HepG2 (cell line): ENCODE results near the gene TPM1. TPM values are rescaled to one million over a fixed set of nuclear protein-coding genes. Genes with fewer than 3 reads are reported as not detected.

Experiments used
- FOXM1 ChIP-seq: sonication (generic); formaldehyde crosslinking; IDR thresholded peaks from 2 replicates; pipeline ENCODE4 v1.5.0; 2020; ENCODE audit warnings: missing genetic modification reagents
- GATA4 ChIP-seq: sonication (generic); IDR thresholded peaks from 2 replicates; pipeline ENCODE4 v1.6.1; 2016; ENCODE audit warnings: antibody characterized with exemption, low read depth, borderline replicate concordance
- JUN ChIP-seq: sonication (generic); formaldehyde crosslinking; IDR thresholded peaks from 2 replicates; pipeline ENCODE4 v1.4.0; 2020; ENCODE audit warnings: mild to moderate bottlenecking, missing genetic modification reagents
- NCOA1 ChIP-seq: sonication (generic); formaldehyde crosslinking; IDR thresholded peaks from 2 replicates; pipeline ENCODE4 v1.9.0; 2021; ENCODE audit warnings: missing genetic modification reagents
- NFYB ChIP-seq: sonication (generic); formaldehyde crosslinking; IDR thresholded peaks from 2 replicates; pipeline ENCODE4 v1.4.0; 2020; ENCODE audit warnings: missing genetic modification reagents
- PAXIP1 ChIP-seq: sonication (generic); formaldehyde crosslinking; conservative IDR thresholded peaks from 2 replicates; pipeline ENCODE4 v1.4.0; 2020; ENCODE audit warnings: mild to moderate bottlenecking, missing genetic modification reagents, moderate library complexity
- TOE1 ChIP-seq: sonication (generic); formaldehyde crosslinking; IDR thresholded peaks from 2 replicates; pipeline ENCODE4 v1.4.0; 2020; ENCODE audit warnings: mild to moderate bottlenecking, missing genetic modification reagents
- ZBTB21 ChIP-seq: sonication (generic); formaldehyde crosslinking; IDR thresholded peaks from 2 replicates; pipeline ENCODE4 v1.4.0; 2020; ENCODE audit warnings: missing genetic modification reagents
- ZFP90 ChIP-seq: sonication (generic); formaldehyde crosslinking; IDR thresholded peaks from 2 replicates; pipeline ENCODE4 v1.8.0; 2022; ENCODE audit warnings: missing genetic modification reagents, mild to moderate bottlenecking, inconsistent platforms, borderline replicate concordance
- ZMAT5 ChIP-seq: sonication (generic); formaldehyde crosslinking; IDR thresholded peaks from 2 replicates; pipeline ENCODE4 v1.5.0; 2020; ENCODE audit warnings: mild to moderate bottlenecking, low read depth, missing genetic modification reagents, borderline replicate concordance
- ZMYM4 ChIP-seq: sonication (generic); formaldehyde crosslinking; IDR thresholded peaks from 2 replicates; pipeline ENCODE4 v1.8.1; 2023; ENCODE audit warnings: mild to moderate bottlenecking, missing genetic modification reagents
- ZNF160 ChIP-seq: sonication (generic); formaldehyde crosslinking; IDR thresholded peaks from 2 replicates; pipeline ENCODE4 v1.8.0; 2022; ENCODE audit warnings: mild to moderate bottlenecking, inconsistent platforms, missing genetic modification reagents
- ZNF441 ChIP-seq: sonication (generic); formaldehyde crosslinking; IDR thresholded peaks from 2 replicates; pipeline ENCODE4 v1.7.0; 2021; ENCODE audit warnings: missing genetic modification reagents, borderline replicate concordance
- ZNF543 ChIP-seq: sonication (generic); formaldehyde crosslinking; IDR thresholded peaks from 2 replicates; pipeline ENCODE4 v1.4.0; 2020; ENCODE audit warnings: mild to moderate bottlenecking, missing genetic modification reagents
- ZNF546 ChIP-seq: sonication (generic); formaldehyde crosslinking; conservative IDR thresholded peaks from 2 replicates; pipeline ENCODE4 v1.8.1; 2023; ENCODE audit warnings: mild to moderate bottlenecking, missing genetic modification reagents
- ZNF577 ChIP-seq: sonication (generic); formaldehyde crosslinking; IDR thresholded peaks from 2 replicates; pipeline ENCODE4 v1.4.0; 2020; ENCODE audit warnings: mild to moderate bottlenecking, low read depth, missing genetic modification reagents, borderline replicate concordance
- ZNF629 ChIP-seq: sonication (generic); formaldehyde crosslinking; conservative IDR thresholded peaks from 2 replicates; pipeline ENCODE4 v1.5.0; 2020; ENCODE audit warnings: missing genetic modification reagents
- ZNF7 ChIP-seq: IDR thresholded peaks from 2 replicates; pipeline ENCODE4 v1.6.1; 2016; ENCODE audit warnings: missing biosample characterization, missing genetic modification reagents
- ZNF740 ChIP-seq: sonication (generic); formaldehyde crosslinking; IDR thresholded peaks from 2 replicates; pipeline ENCODE4 v1.4.0; 2020; ENCODE audit warnings: missing genetic modification reagents
- ZNF777 ChIP-seq: sonication (generic); formaldehyde crosslinking; IDR thresholded peaks from 2 replicates; pipeline ENCODE4 v1.4.0; 2020; ENCODE audit warnings: missing genetic modification reagents
- ZNF792 ChIP-seq: IDR thresholded peaks from 2 replicates; pipeline ENCODE4 v1.6.1; 2016
- ZSCAN29 ChIP-seq: sonication (generic); formaldehyde crosslinking; conservative IDR thresholded peaks from 2 replicates; pipeline ENCODE4 v1.4.0; 2020; ENCODE audit warnings: mild to moderate bottlenecking, missing genetic modification reagents
- polyA plus RNA-seq, 8 experiments: library from polyadenylated mRNA; depleted of rRNA in 3 of 8; stranded (reverse) in 7 of 8; unstranded in 1 of 8; fragments of >200 nt; fragmentation: Illumina TruSeq in 4 of 8; extraction: Trizol in 4 of 8; gene quantifications; 2 replicates each; pipeline versions ENCODE4 v1.2.1 to v1.2.3, GENCODE V29; 2011 to 2016; ENCODE audit warnings: low read depth in 4 of 8, missing spikeins in 1 of 8, mixed read lengths in 1 of 8; ENCODE audit not compliant: insufficient read depth in 1 of 8
- total RNA-seq, 5 experiments: library from RNA; depleted of rRNA; stranded (reverse); fragments of >200 nt; fragmentation: Illumina TruSeq; extraction: Trizol; gene quantifications; 2 replicates each; pipeline ENCODE4 v1.2.3, GENCODE V29; 2016; ENCODE audit warnings: low read depth in 1 of 5
- TF ChIP-seq, protein P1 (sequence below): sonication (generic); formaldehyde crosslinking; IDR thresholded peaks from 2 replicates; pipeline ENCODE4 v1.5.1; 2020; ENCODE audit warnings: missing genetic modification reagents, mild to moderate bottlenecking, borderline replicate concordance
- TF ChIP-seq, protein P2 (sequence below): sonication (generic); formaldehyde crosslinking; conservative IDR thresholded peaks from 2 replicates; pipeline ENCODE4 v1.8.0; 2022; ENCODE audit warnings: low read depth, missing genetic modification reagents

Gene TPM1
- total and polyA plus RNA-seq, 2 of the 13 experiments (the other 11 are each of a cell fraction or from before 2014, with no cell fraction given) = 98.9 to 109 TPM

DNA sequence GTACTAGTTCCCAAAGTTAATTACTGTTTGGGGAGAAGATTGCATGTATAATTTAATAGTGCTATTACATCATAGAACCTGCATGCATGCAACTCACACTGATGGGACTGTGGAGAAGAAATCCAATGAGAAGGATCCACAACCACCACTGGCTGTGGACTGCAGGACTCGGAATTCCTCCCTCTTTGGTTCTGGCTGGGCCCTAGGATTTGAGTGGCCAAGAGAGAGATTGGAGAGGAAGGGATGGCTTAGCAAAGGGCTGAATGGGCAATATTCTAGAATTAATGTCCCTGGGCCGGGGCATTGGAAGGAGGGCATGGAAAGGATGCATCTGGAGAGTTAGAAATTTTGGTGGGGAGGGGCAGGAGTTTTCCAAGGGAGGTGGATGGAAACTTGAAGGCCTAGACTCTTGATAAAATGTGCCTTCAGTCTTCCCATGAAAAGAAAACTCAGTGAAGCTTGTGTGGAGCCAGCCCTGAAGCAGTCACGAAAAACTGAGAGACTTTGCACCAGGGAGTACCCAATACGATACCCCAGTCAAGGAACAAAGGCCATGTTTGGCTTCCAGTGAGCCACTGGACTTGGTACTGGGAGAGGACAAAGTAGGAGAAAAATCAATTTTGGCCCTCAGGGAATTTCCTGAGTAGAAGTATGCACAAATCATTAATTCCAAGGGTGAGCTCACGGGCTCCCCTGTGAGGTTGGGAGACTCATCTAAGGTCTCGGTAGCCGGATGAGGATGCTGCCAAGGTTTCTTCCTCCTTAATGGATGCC is 31.4 kb upstream of the TPM1 start (continued):
- TF ChIP-seq ZNF577 (CRISPR knock-in tag) (no peak), ZNF546 (no peak), ZBTB21 (CRISPR knock-in tag) (no peak), ZFP90 (no peak), FOXM1 (CRISPR knock-in tag) (no peak), NFYB (CRISPR knock-in tag) (no peak), ZSCAN29 (CRISPR knock-in tag) (no peak), ZNF777 (no peak), ZNF7 (CRISPR knock-in tag) (no peak), ZNF629 (CRISPR knock-in tag) (peak; percentile 47), TOE1 (CRISPR knock-in tag) (no peak), NCOA1 (CRISPR knock-in tag) (no peak), JUN (CRISPR knock-in tag) (no peak), ZMYM4 (peak; percentile 94), ZNF160 (CRISPR knock-in tag) (0 out of 2 replicates have a peak, but pooled peaks have one; percentile 27), ZNF792 (CRISPR knock-in tag) (no peak), ZNF441 (CRISPR knock-in tag) (peak; percentile 36; the same call in 1 of the 2 replicates), ZMAT5 (CRISPR knock-in tag) (no peak), PAXIP1 (CRISPR knock-in tag) (peak; percentile 99), ZNF740 (0 out of 2 replicates have a peak, but pooled peaks have one; percentile 27), GATA4 (no peak; the same call in 1 of the 2 replicates), ZNF543 (no peak)
- TF ChIP-seq, protein P1, sequence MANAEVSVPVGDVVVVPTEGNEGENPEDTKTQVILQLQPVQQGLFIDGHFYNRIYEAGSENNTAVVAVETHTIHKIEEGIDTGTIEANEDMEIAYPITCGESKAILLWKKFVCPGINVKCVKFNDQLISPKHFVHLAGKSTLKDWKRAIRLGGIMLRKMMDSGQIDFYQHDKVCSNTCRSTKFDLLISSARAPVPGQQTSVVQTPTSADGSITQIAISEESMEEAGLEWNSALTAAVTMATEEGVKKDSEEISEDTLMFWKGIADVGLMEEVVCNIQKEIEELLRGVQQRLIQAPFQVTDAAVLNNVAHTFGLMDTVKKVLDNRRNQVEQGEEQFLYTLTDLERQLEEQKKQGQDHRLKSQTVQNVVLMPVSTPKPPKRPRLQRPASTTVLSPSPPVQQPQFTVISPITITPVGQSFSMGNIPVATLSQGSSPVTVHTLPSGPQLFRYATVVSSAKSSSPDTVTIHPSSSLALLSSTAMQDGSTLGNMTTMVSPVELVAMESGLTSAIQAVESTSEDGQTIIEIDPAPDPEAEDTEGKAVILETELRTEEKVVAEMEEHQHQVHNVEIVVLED (CRISPR knock-in tag) = no peak
- TF ChIP-seq, protein P2, sequence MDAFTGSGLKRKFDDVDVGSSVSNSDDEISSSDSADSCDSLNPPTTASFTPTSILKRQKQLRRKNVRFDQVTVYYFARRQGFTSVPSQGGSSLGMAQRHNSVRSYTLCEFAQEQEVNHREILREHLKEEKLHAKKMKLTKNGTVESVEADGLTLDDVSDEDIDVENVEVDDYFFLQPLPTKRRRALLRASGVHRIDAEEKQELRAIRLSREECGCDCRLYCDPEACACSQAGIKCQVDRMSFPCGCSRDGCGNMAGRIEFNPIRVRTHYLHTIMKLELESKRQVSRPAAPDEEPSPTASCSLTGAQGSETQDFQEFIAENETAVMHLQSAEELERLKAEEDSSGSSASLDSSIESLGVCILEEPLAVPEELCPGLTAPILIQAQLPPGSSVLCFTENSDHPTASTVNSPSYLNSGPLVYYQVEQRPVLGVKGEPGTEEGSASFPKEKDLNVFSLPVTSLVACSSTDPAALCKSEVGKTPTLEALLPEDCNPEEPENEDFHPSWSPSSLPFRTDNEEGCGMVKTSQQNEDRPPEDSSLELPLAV = no peak
